NB4 (cell line): Measurements from ENCODE around the gene RGS4.

Experiments used
- CTCF ChIP-seq: IDR thresholded peaks from one replicate; pipeline ENCODE4 v1.5.1; 2012; ENCODE audit warnings: low read depth, low read length
- POLR2A ChIP-seq: IDR thresholded peaks from 2 replicates; pipeline ENCODE4 v1.6.1; 2011; ENCODE audit warnings: mild to moderate bottlenecking; ENCODE audit not compliant: insufficient read length; ENCODE audit errors: extremely low read depth

GRCh38 chr1:163066686-163067085 lies 2.5 kb upstream of the RGS4 start:
- TF ChIP-seq POLR2A (no peak), CTCF (no peak)
